ENCODE data around the gene ZBED1. TPM values are rescaled to one million over a fixed set of nuclear protein-coding genes. Genes with fewer than 3 reads are reported as not detected.

Gene ZBED1
- total RNA-seq, 2 donors from 2014 or later: 39.7 to 54.5 TPM

- Histone ChIP-seq H3K36me3 (no peaks in the 10 kb centered on the region), H3K9me3 (no peaks in the 10 kb centered on the region), H3K4me1 (ENCODE audit: control insufficient read depth in 1 of 2, low read depth in 2 of 2) (peaks cover 23 to 34% of the 10 kb centered on the region in 2 donors), H3K27ac (no peak overlapping the region), H3K27me3 (replicated peaks; ENCODE audit: insufficient read depth) (no peaks in the 10 kb centered on the region), H3K4me3 (no peak overlapping the region)
- ATAC-seq (ENCODE audit: insufficient number of reproducible peaks, low FRiP score, low read depth) (no peak), DNase-seq (ENCODE audit: low spot score) (no peak)
- no peak for TF ChIP-seq CTCF (IDR thresholded peaks at IDR 0.05)
These were observed 855 bp upstream of the ZBED1 start for GRCh38 chrX:2501559-2502102.

DNA sequence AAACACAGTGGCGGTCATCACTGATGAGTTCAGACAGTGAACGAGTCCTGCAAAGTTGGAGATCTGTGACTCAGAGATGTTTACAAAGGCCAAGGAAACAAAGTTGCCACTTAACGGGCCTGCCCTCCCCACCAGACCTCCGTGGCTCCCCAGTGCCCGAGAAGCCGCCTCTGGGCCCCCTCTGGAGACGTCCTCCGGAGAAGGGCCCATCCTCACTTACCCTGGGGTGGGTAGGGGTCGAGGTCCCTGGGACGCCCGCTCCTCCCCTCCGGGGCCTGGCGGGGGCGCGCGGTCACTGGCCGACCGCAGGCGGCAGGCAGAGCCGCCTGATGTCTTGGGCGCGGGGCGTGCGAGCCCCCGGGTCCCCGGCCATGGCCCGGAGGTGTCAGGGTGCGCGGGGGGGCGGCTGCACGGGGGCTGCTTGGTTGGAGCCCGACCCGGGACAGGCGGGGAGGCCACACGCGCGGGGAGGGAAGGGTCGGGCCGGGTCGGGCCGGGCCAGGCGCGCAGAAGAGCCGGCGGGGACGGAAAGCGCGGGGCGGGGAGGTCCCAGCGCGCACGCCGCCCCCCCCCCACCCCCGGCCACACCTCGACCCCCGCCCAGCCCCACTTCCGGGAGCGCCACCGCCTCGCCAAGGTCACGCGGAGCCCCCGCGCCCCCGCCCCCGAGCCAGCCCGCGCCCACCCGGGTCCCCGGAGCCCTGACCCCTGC is 529 bp downstream of the ZBED1 start:
- H3K9me3 ChIP-seq: no peaks in the 10 kb centered on the region
- TF ChIP-seq CTCF (IDR thresholded peaks at IDR 0.05): no peak
- ATAC-seq (ENCODE audit: insufficient number of reproducible peaks, low FRiP score, low read depth): no peak
- H3K27me3 ChIP-seq (replicated peaks; ENCODE audit: insufficient read depth): no peaks in the 10 kb centered on the region
- DNase-seq (ENCODE audit: low spot score): no peak
- H3K27ac ChIP-seq: peak overlapping the region; percentile 78 to 87
- peak overlapping the region; percentile 88 for H3K4me3 ChIP-seq
- H3K4me1 ChIP-seq (ENCODE audit: control insufficient read depth in 1 of 2, low read depth in 2 of 2): peaks cover 23 to 34% of the 10 kb centered on the region in 2 donors
- H3K36me3 ChIP-seq: no peaks in the 10 kb centered on the region

- Histone ChIP-seq H3K27me3 (replicated peaks; ENCODE audit: insufficient read depth) (no peaks in the 10 kb centered on the region), H3K4me1 (ENCODE audit: control insufficient read depth in 1 of 2, low read depth in 2 of 2) (peaks cover 23 to 34% of the 10 kb centered on the region in 2 donors), H3K36me3 (no peaks in the 10 kb centered on the region), H3K4me3 (peak overlapping the region; percentile 88), H3K9me3 (no peaks in the 10 kb centered on the region), H3K27ac (peak overlapping the region; percentile 78 to 87)
- no peak for DNase-seq (ENCODE audit: low spot score)
- TF ChIP-seq CTCF (IDR thresholded peaks at IDR 0.05): no peak
- no peak for ATAC-seq (ENCODE audit: insufficient number of reproducible peaks, low FRiP score, low read depth)
These were observed 1.3 kb downstream of the ZBED1 start for GRCh38 chrX:2499507-2499906.

GRCh38 chrX:2498781-2499302 is 1.9 kb downstream of the ZBED1 start:
- ATAC-seq (ENCODE audit: insufficient number of reproducible peaks, low FRiP score, low read depth): no peak
- H3K4me3 ChIP-seq: peak overlapping the region; percentile 88
- H3K9me3 ChIP-seq: no peaks in the 10 kb centered on the region
- no peak for TF ChIP-seq CTCF (IDR thresholded peaks at IDR 0.05)
- no peaks in the 10 kb centered on the region for H3K27me3 ChIP-seq (replicated peaks; ENCODE audit: insufficient read depth)
- H3K36me3 ChIP-seq: no peaks in the 10 kb centered on the region
- DNase-seq (ENCODE audit: low spot score): no peak
- peaks cover 23 to 34% of the 10 kb centered on the region in 2 donors for H3K4me1 ChIP-seq (ENCODE audit: control insufficient read depth in 1 of 2, low read depth in 2 of 2)
- H3K27ac ChIP-seq: peak overlapping the region; percentile 78 to 87

DNA sequence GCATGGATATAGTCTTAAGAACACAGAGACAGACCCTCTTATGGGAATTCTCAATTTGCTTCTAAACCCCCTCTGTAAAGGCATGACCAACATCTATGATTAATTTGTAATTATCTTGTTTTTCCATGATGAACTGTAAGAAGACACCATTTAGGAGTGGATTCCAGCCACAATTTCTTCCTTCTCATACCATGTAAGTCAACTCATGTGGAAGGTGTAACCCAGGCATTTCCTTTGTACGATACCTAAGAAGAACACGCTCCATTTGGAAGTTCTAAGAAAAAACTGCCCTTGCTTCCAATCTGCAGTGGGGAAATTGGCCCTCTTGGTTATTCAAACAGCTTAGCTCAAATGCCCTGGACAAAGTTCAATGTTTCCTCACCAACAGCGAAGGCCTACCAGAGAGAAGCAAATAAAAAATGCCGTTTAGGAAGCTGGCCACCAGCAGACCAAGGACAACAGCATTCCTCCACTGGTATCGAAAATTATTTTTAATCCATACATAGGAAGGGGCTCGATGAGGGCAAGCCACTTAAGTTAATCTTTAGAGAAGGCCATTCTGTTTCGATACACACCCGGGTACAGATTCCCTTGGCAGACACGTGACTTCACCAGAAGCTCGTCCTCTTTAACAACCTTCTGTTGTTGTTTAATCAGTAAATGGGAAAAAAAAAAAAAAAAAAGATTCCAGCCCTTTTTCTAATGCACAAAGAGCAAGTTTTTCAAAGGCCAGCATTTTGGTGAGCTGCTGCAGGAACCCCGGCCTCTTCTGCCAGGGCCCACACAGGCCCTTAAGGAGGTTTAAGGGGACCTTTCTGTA is 2.6 kb downstream of the ZBED1 start:
- Histone ChIP-seq H3K4me3 (peak overlapping the region; percentile 88), H3K27me3 (replicated peaks; ENCODE audit: insufficient read depth) (no peaks in the 10 kb centered on the region), H3K9me3 (no peaks in the 10 kb centered on the region), H3K27ac (peak overlapping the region; percentile 78 to 87), H3K36me3 (no peaks in the 10 kb centered on the region), H3K4me1 (ENCODE audit: control insufficient read depth in 1 of 2, low read depth in 2 of 2) (peaks cover 23 to 34% of the 10 kb centered on the region in 2 donors)
- TF ChIP-seq CTCF (IDR thresholded peaks at IDR 0.05): no peak
- DNase-seq (ENCODE audit: low spot score) (no peak), ATAC-seq (ENCODE audit: insufficient number of reproducible peaks, low FRiP score, low read depth) (no peak)
